ENCODE measurements around the gene SPATA19. TPM values are rescaled to one million over a fixed set of nuclear protein-coding genes. Genes with fewer than 3 reads are reported as not detected.

The SPATA19 gene
- total and polyA plus RNA-seq, 2 experiments from 2014 or later, result not detected

DNA sequence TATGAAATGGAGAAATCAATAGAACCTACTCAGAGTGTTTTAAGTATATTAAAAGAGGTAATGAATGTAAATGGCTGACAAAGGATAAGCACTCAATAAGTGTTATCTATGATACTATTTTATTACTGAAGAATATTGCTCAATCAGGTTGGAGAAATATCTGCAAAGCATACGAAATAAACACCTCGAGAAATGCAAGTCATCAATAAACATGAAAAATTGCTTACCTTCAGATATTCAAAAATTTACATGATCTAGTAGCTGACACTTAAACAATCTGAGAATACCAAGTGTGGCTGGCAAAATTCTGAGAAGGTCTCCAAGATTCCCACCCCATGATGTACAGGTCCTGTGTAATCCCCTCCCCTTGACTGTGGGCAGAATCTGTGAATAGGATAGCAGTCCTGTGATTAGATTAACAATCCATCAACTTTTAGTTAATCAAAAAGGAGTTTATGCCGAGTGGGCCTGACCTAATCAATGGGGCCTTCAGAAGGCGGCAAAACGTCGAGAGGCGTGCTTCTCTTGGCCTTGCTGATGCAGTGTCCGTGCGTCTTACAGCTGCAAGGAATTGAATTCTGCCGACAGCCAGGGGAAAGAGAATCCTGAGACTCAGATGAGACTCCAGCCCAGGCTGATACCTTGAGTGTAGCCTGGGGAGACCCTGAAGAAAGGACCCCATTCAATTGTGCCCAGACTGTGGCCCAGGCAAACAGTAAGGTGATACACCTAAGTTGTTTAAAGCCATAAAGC is 49.1 kb downstream of the SPATA19 start:
- no peaks in the 10 kb centered on the region for H3K27me3 Mint-ChIP-seq (ENCODE audit: insufficient read depth, low read depth, poor library complexity)
- H3F3A ChIP-seq (replicated peaks; ENCODE audit: low read depth), result no peaks in the 10 kb centered on the region
- H3K4me1 ChIP-seq (ENCODE audit: insufficient read depth), result no peaks in the 10 kb centered on the region
- DNase-seq (ENCODE audit: low spot score) (no peak), ATAC-seq (no peak)
- H3K27ac Mint-ChIP-seq, result no peak overlapping the region
- H3K9me2 ChIP-seq (ENCODE audit: insufficient read depth), result no peaks in the 10 kb centered on the region
- H3K9me3 Mint-ChIP-seq, result peaks cover 16% of the 10 kb centered on the region
- H3K4me1 Mint-ChIP-seq, result no peaks in the 10 kb centered on the region
- H3K36me3 ChIP-seq (ENCODE audit: insufficient read depth), result no peaks in the 10 kb centered on the region
- no peak overlapping the region for H3K4me3 ChIP-seq
- no peak overlapping the region for H3K4me2 ChIP-seq
- H3K36me3 Mint-ChIP-seq (ENCODE audit: low read depth), result peaks cover 5% of the 10 kb centered on the region; the same call in 1 of the 3 replicates
- TF ChIP-seq ZNF331 (CRISPR knock-in tag; IDR thresholded peaks at IDR 0.05; ENCODE audit: low read depth), result no peak
- no peak for TF ChIP-seq CREB1 (CRISPR knock-in tag; IDR thresholded peaks at IDR 0.05; ENCODE audit: low read depth)
- no peak for TF ChIP-seq JUNB (IDR thresholded peaks at IDR 0.05; ENCODE audit: unreplicated experiment)
- no peak for TF ChIP-seq EZH2 (IDR thresholded peaks at IDR 0.05; ENCODE audit: low read depth, unreplicated experiment)
- TF ChIP-seq, protein P1, sequence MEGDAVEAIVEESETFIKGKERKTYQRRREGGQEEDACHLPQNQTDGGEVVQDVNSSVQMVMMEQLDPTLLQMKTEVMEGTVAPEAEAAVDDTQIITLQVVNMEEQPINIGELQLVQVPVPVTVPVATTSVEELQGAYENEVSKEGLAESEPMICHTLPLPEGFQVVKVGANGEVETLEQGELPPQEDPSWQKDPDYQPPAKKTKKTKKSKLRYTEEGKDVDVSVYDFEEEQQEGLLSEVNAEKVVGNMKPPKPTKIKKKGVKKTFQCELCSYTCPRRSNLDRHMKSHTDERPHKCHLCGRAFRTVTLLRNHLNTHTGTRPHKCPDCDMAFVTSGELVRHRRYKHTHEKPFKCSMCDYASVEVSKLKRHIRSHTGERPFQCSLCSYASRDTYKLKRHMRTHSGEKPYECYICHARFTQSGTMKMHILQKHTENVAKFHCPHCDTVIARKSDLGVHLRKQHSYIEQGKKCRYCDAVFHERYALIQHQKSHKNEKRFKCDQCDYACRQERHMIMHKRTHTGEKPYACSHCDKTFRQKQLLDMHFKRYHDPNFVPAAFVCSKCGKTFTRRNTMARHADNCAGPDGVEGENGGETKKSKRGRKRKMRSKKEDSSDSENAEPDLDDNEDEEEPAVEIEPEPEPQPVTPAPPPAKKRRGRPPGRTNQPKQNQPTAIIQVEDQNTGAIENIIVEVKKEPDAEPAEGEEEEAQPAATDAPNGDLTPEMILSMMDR (conservative IDR thresholded peaks at IDR 0.05; ENCODE audit: low read depth in 2 of 2), result no peak
- H4K20me1 ChIP-seq (replicated peaks; ENCODE audit: insufficient read depth), result no peaks in the 10 kb centered on the region
- no peaks in the 10 kb centered on the region for H3K79me2 ChIP-seq (replicated peaks; ENCODE audit: insufficient read depth)
- H3K27me3 ChIP-seq (ENCODE audit: insufficient read depth), result no peaks in the 10 kb centered on the region
- no peak overlapping the region for H2AFZ ChIP-seq
- H3K27ac ChIP-seq (ENCODE audit: low read depth), result no peak overlapping the region
- H3K4me3 Mint-ChIP-seq, result no peak overlapping the region

DNA sequence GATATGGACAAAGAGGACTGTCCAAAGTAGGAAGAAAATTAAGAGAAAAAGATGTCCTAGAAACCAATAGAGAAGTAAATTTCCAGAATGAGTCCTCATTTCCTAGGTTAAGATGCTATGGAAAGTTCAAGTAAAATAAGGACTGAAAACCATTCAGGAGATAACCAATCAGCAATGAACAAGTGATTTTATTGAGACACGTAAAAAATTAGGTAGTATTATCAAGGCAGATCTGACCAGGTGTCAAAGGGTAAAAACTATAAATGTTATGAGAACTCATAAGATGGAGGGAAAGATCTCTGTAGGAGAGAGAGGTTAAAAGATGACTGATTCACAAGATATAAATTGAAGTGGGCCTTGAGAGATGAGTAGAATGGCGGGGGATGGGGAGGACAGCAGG is 50.2 kb downstream of the SPATA19 start:
- Histone ChIP-seq H3K9me2 (ENCODE audit: insufficient read depth) (no peaks in the 10 kb centered on the region), H3K27ac (ENCODE audit: low read depth) (no peak overlapping the region), H3K36me3 (ENCODE audit: insufficient read depth) (no peaks in the 10 kb centered on the region), H3K4me1 (ENCODE audit: insufficient read depth) (no peaks in the 10 kb centered on the region), H2AFZ (no peak overlapping the region), H3K79me2 (replicated peaks; ENCODE audit: insufficient read depth) (no peaks in the 10 kb centered on the region), H3K27me3 (ENCODE audit: insufficient read depth) (no peaks in the 10 kb centered on the region), H3F3A (replicated peaks; ENCODE audit: low read depth) (no peaks in the 10 kb centered on the region), H4K20me1 (replicated peaks; ENCODE audit: insufficient read depth) (no peaks in the 10 kb centered on the region), H3K4me3 (no peak overlapping the region), H3K4me2 (no peak overlapping the region)
- DNase-seq (ENCODE audit: low spot score) (no peak), ATAC-seq (no peak)
- H3K9me3 Mint-ChIP-seq, result peaks cover 16% of the 10 kb centered on the region
- H3K27ac Mint-ChIP-seq, result no peak overlapping the region
- no peaks in the 10 kb centered on the region for H3K27me3 Mint-ChIP-seq (ENCODE audit: insufficient read depth, low read depth, poor library complexity)
- peaks cover 5% of the 10 kb centered on the region; the same call in 1 of the 3 replicates for H3K36me3 Mint-ChIP-seq (ENCODE audit: low read depth)
- H3K4me3 Mint-ChIP-seq, result no peak overlapping the region
- H3K4me1 Mint-ChIP-seq, result no peaks in the 10 kb centered on the region
- TF ChIP-seq, protein P2, sequence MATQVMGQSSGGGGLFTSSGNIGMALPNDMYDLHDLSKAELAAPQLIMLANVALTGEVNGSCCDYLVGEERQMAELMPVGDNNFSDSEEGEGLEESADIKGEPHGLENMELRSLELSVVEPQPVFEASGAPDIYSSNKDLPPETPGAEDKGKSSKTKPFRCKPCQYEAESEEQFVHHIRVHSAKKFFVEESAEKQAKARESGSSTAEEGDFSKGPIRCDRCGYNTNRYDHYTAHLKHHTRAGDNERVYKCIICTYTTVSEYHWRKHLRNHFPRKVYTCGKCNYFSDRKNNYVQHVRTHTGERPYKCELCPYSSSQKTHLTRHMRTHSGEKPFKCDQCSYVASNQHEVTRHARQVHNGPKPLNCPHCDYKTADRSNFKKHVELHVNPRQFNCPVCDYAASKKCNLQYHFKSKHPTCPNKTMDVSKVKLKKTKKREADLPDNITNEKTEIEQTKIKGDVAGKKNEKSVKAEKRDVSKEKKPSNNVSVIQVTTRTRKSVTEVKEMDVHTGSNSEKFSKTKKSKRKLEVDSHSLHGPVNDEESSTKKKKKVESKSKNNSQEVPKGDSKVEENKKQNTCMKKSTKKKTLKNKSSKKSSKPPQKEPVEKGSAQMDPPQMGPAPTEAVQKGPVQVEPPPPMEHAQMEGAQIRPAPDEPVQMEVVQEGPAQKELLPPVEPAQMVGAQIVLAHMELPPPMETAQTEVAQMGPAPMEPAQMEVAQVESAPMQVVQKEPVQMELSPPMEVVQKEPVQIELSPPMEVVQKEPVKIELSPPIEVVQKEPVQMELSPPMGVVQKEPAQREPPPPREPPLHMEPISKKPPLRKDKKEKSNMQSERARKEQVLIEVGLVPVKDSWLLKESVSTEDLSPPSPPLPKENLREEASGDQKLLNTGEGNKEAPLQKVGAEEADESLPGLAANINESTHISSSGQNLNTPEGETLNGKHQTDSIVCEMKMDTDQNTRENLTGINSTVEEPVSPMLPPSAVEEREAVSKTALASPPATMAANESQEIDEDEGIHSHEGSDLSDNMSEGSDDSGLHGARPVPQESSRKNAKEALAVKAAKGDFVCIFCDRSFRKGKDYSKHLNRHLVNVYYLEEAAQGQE (IDR thresholded peaks at IDR 0.05; ENCODE audit: unreplicated experiment), result no peak
- TF ChIP-seq STAT1 (IDR thresholded peaks at IDR 0.05; ENCODE audit: unreplicated experiment) (no peak), EZH2 (IDR thresholded peaks at IDR 0.05; ENCODE audit: low read depth, unreplicated experiment) (no peak), CREB1 (CRISPR knock-in tag; IDR thresholded peaks at IDR 0.05; ENCODE audit: low read depth) (no peak), JUNB (IDR thresholded peaks at IDR 0.05; ENCODE audit: unreplicated experiment) (no peak), POLR2AphosphoS5 (IDR thresholded peaks at IDR 0.05; ENCODE audit: low read depth) (no peak), ZNF114 (CRISPR knock-in tag; IDR thresholded peaks at IDR 0.05) (no peak), ZNF331 (CRISPR knock-in tag; IDR thresholded peaks at IDR 0.05; ENCODE audit: low read depth) (no peak), EZH2phosphoT487 (IDR thresholded peaks at IDR 0.05; ENCODE audit: unreplicated experiment) (no peak), NANOG (IDR thresholded peaks at IDR 0.05; ENCODE audit: borderline replicate concordance) (no peak)
- TF ChIP-seq, protein P3, sequence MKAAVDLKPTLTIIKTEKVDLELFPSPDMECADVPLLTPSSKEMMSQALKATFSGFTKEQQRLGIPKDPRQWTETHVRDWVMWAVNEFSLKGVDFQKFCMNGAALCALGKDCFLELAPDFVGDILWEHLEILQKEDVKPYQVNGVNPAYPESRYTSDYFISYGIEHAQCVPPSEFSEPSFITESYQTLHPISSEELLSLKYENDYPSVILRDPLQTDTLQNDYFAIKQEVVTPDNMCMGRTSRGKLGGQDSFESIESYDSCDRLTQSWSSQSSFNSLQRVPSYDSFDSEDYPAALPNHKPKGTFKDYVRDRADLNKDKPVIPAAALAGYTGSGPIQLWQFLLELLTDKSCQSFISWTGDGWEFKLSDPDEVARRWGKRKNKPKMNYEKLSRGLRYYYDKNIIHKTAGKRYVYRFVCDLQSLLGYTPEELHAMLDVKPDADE (IDR thresholded peaks at IDR 0.05), result no peak
- TF ChIP-seq, protein P1 (conservative IDR thresholded peaks at IDR 0.05; ENCODE audit: low read depth in 2 of 2), result no peak
